Skin epidermis (tissue), 12 donors: ENCODE measurements around the gene BMI1.
A peak's percentile ranks its signal among the peaks of the same experiment; 100 is the strongest.

Experiments
- H3K27ac ChIP-seq, 21 experiments: fragments of 200-600 bp; sonication (generic) in 11 of 21; one replicate each; pipeline ENCODE4 v1.5.0; 2020; ENCODE audit warnings: mild to moderate bottlenecking in 3 of 21, inconsistent platforms in 2 of 21, moderate library complexity in 2 of 21
- H3K4me3 ChIP-seq, 7 experiments: fragments of 200-600 bp; sonication (generic) in 2 of 7; one replicate each; pipeline ENCODE4 v1.5.0; 2020; ENCODE audit warnings: inconsistent platforms in 2 of 7, mild to moderate bottlenecking in 2 of 7, moderate library complexity in 1 of 7

The BMI1 gene

DNA sequence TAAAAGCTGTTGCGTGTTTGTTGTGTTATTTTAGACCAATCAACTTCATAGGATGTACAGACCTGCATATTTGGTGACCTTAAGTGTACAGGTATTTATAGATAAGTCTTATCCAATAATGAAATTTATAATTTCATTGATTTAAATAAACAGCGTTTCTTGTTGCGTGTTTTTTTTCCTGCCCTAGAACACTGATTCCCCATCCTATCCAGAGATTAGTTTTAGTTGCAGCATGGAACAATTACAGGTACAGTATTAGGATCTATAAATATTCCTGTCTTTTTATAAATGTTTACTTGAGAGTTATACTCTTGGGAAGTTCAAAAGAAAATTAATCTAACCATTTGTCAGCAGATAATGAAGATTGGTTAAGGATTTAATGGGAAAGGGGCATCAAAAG, 2.1 kb upstream of the BMI1 start:
- no peak overlapping the region for H3K4me3 ChIP-seq

DNA sequence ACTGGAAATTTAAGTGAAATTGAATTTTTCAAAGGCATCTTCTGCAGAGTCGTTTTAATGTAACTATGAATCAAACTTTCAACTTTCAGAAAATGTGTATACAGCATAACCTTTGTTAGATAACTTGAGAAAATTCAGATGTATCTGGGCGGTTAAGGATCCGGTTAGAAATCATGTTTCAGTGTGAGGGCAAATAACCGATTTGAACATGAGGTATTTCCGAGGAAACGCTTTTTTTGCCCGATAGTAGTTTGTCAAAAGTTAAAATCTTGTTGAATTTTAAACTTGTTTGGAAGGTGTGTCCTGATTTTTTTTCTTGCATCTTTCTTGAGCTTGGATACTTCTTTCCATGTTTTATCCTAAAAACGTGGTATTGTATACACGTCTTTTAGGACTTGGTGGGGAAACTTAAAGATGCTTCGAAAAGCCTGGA, 1.3 kb upstream of the BMI1 start:
- peak overlapping the region in 1 of 7 experiments; percentile 88 for H3K4me3 ChIP-seq
- peak overlapping the region in 5 of 21 experiments; percentile 67 to 82 (median 78) for H3K27ac ChIP-seq

More for the DNA sequence above, 2.1 kb upstream of the BMI1 start:
- no peak overlapping the region for H3K27ac ChIP-seq

DNA sequence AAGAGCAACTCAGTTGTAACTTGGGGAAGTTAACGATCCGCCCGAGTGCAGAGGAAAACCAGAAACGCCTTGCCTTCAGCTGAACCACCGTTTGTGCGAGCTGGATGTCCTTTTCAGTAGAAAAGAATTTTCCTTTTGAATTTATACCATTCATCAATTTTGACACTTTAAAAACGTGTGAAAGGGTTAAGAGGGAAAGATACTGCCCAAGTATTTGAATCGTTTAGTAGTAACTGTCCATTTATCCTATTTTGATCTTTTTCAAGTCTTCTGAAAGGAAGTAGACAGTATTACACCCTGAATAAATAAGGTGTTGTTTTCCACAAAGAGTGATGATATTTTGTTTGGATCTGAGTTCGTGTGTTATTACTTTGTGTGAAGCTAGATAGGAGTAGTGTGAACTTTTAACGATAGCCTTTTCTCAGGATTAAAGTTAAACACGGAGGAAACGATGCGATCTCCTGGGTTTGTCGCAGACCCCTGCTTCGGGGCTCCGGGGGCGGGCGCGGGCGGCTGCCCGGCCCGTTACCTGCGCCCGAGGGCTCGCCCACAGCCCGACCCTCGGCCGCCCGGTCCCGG, 830 bp upstream of the BMI1 start:
- Histone ChIP-seq H3K4me3 (peak overlapping the region; percentile 23 to 95 (median 88)), H3K27ac (peak overlapping the region in 17 of 21 experiments; percentile 28 to 89 (median 67))

DNA sequence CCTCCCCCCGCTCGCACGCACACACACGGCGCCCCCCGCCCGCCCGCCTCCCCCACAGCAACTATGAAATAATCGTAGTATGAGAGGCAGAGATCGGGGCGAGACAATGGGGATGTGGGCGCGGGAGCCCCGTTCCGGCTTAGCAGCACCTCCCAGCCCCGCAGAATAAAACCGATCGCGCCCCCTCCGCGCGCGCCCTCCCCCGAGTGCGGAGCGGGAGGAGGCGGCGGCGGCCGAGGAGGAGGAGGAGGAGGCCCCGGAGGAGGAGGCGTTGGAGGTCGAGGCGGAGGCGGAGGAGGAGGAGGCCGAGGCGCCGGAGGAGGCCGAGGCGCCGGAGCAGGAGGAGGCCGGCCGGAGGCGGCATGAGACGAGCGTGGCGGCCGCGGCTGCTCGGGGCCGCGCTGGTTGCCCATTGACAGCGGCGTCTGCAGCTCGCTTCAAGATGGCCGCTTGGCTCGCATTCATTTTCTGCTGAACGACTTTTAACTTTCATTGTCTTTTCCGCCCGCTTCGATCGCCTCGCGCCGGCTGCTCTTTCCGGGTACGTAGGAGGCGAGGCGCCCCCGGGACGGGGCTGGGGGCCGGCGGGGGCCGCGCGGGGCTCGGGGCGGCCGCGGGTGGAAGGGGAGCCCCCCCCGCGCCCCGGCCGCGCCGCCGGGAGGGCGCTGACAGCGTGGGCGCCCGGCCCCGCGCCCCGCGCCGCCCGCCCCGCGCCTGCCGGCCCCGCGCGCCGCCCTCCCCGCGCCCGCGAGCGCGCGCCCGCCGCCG, 441 bp downstream of the BMI1 start:
- peak overlapping the region; percentile 76 to 95 (median 89) for H3K4me3 ChIP-seq
- H3K27ac ChIP-seq, result peak overlapping the region; percentile 74 to 98 (median 92)

DNA sequence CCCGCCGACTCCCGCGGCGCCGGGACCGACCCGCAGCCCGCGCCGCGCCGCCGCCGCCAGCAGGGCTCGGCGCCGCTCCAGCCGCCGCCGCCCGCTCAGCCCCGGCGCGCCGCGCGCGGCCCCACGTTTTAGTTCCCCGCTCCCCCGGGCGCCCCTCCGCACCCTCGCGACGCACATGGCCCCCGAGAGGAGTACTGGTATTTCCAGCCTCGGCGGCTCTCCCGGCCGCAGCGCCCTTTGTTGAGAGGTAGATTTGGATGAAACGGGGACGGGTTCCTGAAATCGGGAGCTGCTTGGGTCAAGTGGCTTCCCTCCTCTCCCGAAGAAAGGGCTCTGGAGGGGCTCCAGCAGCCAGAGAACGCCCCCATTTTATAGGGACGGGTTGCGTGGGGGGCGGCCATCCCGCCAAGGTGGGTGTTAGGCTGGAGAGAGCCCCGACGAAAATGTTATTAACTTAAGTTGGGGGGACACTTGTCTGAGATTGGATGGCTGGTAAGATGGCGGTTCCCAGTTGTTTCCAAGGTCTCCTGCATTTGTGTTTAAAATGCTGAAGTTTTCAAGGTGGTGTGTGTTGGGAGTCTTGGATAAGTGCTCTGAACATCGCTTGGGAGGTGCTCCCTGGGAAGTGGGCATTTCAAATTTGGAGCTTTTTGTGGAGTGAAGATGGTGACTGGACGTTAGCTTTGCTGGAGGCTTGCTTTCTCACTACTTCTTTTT, 1.2 kb downstream of the BMI1 start:
- Histone ChIP-seq H3K27ac (peak overlapping the region in 7 of 21 experiments; percentile 24 to 80 (median 50)), H3K4me3 (peak overlapping the region; percentile 39 to 89 (median 55))

DNA sequence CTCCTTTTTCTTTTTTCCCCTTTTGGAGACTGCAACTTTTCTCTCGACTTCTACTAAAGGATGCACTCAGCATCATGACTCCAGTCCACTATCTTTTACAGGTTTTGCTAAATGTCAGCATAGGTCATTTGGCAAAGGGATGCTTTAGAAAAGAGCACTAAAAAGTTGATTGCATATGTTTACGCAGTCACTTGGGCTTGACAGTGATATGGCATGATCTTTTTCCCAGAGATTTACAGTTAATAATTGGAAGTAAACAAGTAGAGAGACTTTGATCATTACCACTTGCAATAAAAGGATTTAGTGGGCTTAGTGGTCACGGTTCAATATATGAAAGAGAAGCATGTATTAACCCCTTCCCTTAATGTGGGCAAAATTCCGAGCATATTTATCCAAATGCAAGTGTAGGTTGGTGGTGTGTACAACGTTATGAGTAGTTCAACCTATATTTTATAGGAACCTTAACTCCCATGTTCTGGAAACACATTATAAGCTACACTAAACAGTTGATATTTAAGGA, 1.8 kb downstream of the BMI1 start:
- Histone ChIP-seq H3K4me3 (peak overlapping the region; percentile 39 to 89 (median 55)), H3K27ac (no peak overlapping the region)

DNA sequence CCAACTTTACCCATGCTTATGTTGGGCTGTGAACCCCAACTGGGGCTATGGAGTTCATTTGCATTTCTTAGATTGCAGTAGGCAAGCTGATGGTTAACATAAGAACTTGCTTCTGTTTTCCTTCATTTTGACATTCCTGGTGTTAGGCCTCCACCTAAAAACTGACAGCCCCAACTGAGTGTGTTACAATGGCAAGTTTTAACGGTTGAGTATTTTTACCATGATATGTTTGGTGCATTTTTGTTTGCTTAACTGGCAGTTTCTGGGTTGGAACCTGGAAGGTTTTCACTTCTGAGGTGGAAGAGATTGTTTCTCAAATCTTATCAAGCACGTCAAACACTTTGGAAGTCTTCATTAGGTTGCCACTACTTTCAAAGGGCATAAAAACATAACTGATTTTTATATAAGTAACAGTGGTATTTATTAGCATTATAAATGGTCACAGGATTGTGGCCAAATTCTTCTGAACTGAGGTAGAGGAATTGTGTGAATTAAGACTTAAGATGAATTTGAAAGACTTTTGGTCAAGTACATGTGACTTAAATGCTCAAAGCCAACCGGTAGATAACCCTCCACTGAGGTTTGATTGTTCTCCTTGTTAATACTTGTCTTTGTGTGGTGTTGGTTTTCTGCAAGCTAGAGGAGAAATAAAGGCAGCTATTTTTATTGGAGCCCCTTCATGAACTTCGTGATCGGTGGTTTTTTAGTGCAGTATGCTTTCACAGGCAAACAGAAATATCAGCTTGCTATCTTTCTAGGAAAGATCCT, 2.8 kb downstream of the BMI1 start:
- Histone ChIP-seq H3K4me3 (no peak overlapping the region), H3K27ac (no peak overlapping the region)

DNA sequence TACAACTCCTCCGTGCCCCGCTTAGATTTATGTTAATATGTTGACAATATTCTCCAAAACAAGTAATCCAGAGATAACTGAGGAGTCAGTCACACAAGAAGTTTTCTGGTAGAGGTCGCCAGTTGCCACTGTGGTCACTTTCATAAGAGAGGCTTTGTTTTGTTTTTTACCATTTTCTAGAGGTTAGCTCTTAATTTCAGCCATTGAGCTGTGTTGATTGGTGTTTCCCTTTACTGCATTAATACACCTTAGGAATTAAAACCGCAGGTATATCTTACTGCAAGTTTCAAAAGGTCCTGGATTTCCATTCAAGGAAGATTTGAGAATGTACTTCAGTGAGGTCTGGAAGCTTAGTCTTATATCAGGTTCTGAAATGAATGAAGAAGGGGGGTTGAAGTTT, 3.5 kb downstream of the BMI1 start:
- peak overlapping the region in 2 of 7 experiments; percentile 48 to 63 for H3K4me3 ChIP-seq
- H3K27ac ChIP-seq, result no peak overlapping the region

DNA sequence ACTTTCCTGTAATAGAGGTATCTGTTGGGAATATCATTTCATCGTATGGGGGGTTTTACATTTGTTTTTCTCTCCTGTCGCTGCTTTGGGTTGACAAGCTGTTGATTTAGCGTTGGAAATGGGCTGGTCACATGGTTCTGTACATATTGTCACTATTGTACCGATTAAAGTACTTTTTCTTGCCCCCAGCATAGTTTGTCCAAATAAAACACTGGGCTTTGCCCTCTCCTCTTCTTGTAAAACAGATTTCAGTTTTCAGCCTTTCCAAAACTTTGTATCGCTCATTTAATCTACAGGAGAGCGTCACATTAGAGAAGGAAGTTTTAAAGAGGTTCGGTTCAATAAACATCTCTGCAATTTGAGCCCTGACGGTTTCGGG, 4.0 kb downstream of the BMI1 start:
- peak overlapping the region in 7 of 21 experiments; percentile 9 to 77 (median 66) for H3K27ac ChIP-seq
- H3K4me3 ChIP-seq, result peak overlapping the region; percentile 33 to 63 (median 50)

DNA sequence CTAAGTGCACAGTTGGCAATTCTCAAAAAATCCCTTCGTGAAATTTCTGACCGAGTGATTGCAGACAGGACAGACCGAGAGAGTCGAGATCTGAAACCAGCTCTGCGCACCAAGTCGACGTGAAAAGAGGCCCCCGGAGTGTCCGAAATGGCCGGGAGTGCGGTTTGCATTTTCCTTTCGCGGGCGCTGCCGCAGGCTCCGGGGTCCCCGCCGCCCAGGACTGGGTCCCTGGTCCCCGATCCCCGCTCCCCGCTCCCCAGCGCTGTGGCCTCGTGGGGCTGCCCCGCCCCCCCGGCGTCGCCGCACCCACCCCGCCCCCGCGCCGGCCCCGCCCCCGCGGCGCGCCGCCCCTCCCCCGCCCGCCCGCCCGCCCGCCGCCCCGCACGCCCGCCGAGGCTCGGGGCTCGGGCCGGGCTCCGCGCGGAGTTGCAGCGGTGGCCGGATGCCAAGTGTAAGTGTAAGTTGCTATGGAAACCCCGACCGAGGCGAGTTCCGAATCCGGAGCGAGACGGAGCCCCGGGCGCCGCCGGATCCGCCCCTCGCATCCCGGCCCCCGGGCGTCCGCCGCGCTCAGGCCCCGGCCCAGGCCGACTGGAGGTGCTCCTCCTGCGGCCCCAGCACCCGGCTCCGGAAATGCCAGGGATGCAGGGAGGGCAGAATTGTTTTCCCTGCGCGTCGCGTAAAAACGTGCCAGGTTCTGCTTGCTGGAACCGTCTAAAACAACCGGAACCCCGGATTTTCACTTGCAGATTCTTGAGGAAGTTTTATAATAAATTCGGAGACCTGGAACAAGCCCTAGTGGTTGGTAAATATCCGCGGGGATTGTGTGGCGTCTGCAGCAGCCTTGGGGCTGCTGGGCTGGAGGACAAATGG, 4.6 kb downstream of the BMI1 start:
- peak overlapping the region; percentile 33 to 63 (median 50) for H3K4me3 ChIP-seq
- peak overlapping the region in 15 of 21 experiments; percentile 3 to 79 (median 52) for H3K27ac ChIP-seq

DNA sequence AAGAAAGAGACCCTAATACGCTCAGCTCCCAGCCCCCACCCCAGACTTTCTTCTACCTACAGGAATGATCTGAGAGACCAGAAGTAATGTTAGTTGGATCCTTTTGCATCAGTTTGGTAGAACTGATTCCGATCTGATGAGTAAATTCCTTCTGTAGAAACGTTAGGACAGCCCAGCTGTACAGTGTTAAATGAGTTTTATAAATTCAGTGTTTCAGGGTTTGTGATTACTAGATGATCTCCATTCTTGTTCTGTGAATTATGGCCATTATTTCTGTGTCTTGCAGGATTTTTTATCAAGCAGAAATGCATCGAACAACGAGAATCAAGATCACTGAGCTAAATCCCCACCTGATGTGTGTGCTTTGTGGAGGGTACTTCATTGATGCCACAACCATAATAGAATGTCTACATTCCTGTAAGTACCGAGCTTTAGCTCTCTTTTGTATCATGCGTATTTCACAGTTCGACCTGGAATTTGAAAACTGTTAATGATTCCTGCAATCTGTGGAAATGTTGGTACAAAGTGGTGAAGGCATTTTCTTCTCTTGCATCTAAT, 5.3 kb downstream of the BMI1 start:
- H3K4me3 ChIP-seq, result peak overlapping the region; percentile 33 to 63 (median 50)
- H3K27ac ChIP-seq, result peak overlapping the region in 14 of 21 experiments; percentile 3 to 79 (median 56)

DNA sequence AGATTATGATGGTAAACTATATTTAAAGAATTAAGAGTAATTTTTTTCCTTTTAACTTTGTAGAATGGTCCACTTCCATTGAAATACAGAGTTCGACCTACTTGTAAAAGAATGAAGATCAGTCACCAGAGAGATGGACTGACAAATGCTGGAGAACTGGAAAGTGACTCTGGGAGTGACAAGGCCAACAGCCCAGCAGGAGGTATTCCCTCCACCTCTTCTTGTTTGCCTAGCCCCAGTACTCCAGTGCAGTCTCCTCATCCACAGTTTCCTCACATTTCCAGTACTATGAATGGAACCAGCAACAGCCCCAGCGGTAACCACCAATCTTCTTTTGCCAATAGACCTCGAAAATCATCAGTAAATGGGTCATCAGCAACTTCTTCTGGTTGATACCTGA, 8.3 kb downstream of the BMI1 start:
- no peak overlapping the region for H3K4me3 ChIP-seq
- no peak overlapping the region for H3K27ac ChIP-seq

DNA sequence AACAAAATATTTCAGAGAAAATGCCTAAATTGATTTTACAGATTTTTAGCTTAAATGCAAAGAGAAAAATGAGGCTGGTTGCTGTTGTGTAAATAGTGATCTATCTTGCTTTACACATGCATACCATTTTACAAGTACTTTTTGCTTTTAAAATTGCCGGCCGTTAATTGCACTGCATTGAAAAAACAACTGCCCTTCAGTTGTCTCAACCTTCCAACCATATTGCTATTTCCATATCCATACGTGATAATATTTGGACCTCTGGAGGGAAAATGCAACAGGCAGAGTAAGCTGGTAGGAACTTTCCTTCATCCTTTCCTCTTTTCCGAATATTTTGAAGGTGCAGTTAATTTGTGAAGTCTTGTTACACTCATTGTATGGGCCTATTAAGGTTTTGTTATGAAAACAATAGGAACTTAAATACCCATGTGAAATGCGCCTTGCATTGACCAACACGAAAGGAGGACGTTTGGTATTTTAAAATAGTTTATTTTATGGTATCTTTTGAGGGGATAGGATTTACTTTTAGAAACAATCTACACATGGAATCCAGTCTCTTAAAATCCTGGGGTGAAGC, 11.3 kb downstream of the BMI1 start:
- Histone ChIP-seq H3K27ac (peak overlapping the region in 2 of 21 experiments; percentile 24 to 69), H3K4me3 (no peak overlapping the region)

DNA sequence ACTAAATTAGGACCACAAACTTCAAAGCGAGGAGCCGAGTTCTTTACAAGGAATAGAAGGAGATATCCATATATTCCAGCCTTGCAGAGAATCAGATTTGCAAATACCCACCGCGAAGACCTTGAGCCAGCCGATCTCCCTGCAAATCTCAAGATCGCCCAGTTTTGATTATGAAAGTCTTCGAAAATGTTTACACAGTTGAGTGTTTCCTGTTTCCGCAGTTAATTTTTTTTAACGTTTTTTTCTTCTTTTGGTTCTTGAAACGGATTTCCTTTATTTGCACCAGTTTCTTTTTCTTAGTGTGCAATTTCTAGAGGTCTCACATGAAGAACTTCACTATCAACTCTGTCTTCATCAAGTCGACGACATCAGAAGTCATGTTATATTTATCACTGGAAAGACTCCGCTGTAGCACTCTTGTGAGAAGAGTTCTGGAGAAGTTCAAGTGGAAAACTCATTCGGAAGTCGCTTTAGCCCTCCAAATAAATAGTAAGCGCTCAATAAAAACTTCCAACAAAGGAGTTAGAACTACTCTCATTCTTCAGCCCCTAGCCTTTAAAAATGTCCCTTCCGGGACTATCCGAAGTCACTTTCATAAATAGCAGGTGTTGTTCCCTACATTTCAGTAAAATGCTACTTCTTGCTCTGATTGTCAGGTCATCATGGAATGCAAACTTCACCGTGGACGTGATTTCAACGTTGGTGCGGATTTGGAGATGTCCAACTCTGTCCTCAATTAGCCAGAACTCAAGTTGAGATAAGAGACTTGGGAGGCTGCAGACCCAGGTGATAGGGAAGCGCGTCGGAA, 12.5 kb downstream of the BMI1 start:
- no peak overlapping the region for H3K4me3 ChIP-seq
- peak overlapping the region in 4 of 21 experiments; percentile 6 to 69 (median 44) for H3K27ac ChIP-seq

DNA sequence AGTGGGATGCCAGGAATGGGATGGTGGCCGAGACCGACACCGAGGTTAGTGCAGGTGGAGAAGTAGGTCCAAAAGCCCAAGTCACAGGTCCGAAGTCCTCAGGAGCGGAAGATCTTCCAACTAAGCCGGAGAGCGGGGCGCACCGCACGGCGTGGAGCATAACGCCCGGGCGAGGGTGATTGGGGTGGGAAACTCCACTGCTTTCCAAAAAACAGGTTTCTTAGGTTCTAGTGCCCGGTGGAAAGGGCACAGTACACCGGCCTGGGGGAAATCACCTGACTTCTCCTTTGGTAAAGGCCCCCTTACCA, 13.0 kb downstream of the BMI1 start:
- Histone ChIP-seq H3K4me3 (no peak overlapping the region), H3K27ac (no peak overlapping the region)

DNA sequence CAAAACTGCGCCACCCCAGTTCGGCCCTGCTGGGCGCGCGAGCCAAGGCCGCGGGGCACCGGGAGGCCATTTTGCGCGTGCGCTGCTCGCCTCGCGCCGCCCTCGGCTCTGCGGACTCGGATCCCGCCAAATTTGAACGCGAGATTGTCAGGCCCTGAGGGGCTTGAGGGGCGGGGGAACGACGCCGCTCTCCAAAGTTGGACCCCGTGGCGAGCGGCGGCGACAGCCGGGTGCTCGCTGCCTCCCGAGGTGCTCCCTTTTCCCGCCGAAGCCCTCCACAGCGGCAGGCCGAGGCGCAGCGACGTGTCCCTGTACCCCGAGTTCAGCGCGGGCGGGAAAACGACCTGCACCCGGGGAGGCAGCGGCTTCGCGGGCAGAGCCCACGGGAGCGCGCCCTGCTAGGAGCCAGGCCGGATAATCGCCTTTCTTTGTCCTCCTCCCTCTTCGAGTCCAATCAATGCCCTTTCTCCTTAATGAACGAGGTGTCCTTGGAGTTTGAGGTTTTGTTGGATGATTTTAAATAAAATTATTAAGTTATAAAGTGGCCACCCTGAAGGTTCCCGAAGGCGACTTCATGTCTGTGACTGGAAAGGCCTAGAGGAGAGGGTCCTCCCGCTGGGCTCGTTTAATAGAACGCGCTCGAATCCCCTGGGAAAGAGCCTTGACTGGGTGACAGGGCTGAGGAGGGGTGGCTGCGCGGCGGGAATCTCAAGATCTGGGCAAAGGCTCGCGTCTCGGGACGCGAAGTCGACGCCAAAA, 13.7 kb downstream of the BMI1 start:
- Histone ChIP-seq H3K4me3 (peak overlapping the region; percentile 28 to 46 (median 36)), H3K27ac (peak overlapping the region in 7 of 21 experiments; percentile 8 to 61 (median 18))
